ENCODE results near the gene CFAP46. TPM values are rescaled to one million over a fixed set of nuclear protein-coding genes. Genes with fewer than 3 reads are reported as not detected.

Gene CFAP46
- polyA plus RNA-seq, 3 donors: 0.07 TPM; not detected in 2

DNA sequence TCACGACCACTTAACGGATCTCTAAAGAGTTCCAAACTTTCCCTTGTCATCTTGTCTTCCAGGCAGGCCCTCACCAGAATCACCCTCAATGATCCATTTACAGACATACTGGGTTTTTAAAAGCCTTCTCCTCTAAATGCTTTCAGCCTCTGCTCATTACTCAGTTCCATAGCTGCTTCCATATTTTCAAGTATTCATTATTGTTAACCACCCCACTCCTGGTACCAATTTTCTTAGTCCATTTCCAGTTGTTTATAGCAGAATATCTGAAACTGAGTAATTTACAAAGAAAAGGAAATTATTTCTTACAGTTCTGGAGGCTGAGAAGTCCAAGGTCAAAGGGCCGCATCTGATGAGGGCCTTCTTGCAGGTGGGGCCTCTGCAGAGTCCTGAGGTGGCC lies 100.0 kb downstream of the CFAP46 start:
- Mint-ChIP-seq H3K27me3 (ENCODE audit: low read depth in 3 of 3) (peaks cover 2 to 7% (median 5%) of the 10 kb centered on the region in 3 donors), H3K4me1 (no peaks in the 10 kb centered on the region), H3K9me3 (peaks cover 14 to 23% (median 19%) of the 10 kb centered on the region in 7 donors), H3K36me3 (no peaks in the 10 kb centered on the region), H3K27ac (no peak overlapping the region), H3K4me3 (no peak overlapping the region)
- Histone ChIP-seq H3K27me3 (ENCODE audit: control insufficient read depth in 2 of 2, insufficient read depth in 2 of 2, low read length in 2 of 2) (no peaks in the 10 kb centered on the region), H3K4me2 (replicated peaks; ENCODE audit: extremely low read depth, low read length, poor library complexity, severe bottlenecking) (no peak overlapping the region), H3K9ac (ENCODE audit: insufficient read depth, low read length, poor library complexity, severe bottlenecking) (no peak overlapping the region), H3K27ac (ENCODE audit: low read depth in 1 of 2, low read length in 2 of 2) (no peak overlapping the region), H3K79me2 (ENCODE audit: insufficient read depth, low read length) (no peaks in the 10 kb centered on the region), H4K20me1 (ENCODE audit: insufficient read depth, low read length) (no peaks in the 10 kb centered on the region), H3K4me1 (ENCODE audit: control insufficient read depth in 1 of 2, insufficient read depth in 2 of 2, low read length in 2 of 2) (no peaks in the 10 kb centered on the region), H2AFZ (ENCODE audit: insufficient read depth, low read depth, low read length, poor library complexity, severe bottlenecking) (no peak overlapping the region), H3K9me3 (replicated peaks in 1 of 2; ENCODE audit: control insufficient read depth in 1 of 2, insufficient read depth in 1 of 2, low read length in 2 of 2) (peaks cover 14 to 26% of the 10 kb centered on the region in 2 donors), H3K4me3 (replicated peaks in 1 of 3; ENCODE audit: low read depth in 2 of 3, low read length in 3 of 3) (no peak overlapping the region), H3K36me3 (replicated peaks in 1 of 2; ENCODE audit: control insufficient read depth in 1 of 2, insufficient read depth in 2 of 2, low read length in 2 of 2) (no peaks in the 10 kb centered on the region)
- intact Hi-C loops (cut with micrococcal nuclease): no loop called here
- WGBS (ENCODE audit: insufficient coverage): 84% methylated on average over 2 of the region's 3 CpGs
- no peak for DNase-seq
- TF ChIP-seq, protein P1, sequence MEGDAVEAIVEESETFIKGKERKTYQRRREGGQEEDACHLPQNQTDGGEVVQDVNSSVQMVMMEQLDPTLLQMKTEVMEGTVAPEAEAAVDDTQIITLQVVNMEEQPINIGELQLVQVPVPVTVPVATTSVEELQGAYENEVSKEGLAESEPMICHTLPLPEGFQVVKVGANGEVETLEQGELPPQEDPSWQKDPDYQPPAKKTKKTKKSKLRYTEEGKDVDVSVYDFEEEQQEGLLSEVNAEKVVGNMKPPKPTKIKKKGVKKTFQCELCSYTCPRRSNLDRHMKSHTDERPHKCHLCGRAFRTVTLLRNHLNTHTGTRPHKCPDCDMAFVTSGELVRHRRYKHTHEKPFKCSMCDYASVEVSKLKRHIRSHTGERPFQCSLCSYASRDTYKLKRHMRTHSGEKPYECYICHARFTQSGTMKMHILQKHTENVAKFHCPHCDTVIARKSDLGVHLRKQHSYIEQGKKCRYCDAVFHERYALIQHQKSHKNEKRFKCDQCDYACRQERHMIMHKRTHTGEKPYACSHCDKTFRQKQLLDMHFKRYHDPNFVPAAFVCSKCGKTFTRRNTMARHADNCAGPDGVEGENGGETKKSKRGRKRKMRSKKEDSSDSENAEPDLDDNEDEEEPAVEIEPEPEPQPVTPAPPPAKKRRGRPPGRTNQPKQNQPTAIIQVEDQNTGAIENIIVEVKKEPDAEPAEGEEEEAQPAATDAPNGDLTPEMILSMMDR (IDR thresholded peaks at IDR 0.05): no peak

DNA sequence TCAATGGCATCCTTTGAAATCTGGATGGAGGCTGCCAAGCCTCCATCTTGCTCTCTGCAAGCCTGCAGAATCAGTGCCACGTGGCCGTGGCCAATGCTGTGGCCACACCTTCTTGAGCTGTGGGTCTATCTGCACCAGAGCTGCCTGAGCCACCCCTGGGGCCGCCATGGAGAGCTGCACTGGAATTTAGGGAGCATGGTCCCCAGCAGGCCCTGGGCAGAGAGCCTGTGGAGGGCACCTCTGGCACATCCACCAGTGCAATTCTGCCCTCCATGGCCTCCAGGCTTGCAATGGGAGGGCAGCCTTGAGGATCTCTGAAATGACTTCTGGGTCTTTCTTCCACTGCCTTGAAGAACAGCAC lies 100.8 kb downstream of the CFAP46 start:
- H4K20me1 ChIP-seq (ENCODE audit: insufficient read depth, low read length): no peaks in the 10 kb centered on the region
- H3K27ac Mint-ChIP-seq: no peak overlapping the region
- H3K27ac ChIP-seq (ENCODE audit: low read depth in 1 of 2, low read length in 2 of 2): no peak overlapping the region
- H3K4me2 ChIP-seq (replicated peaks; ENCODE audit: extremely low read depth, low read length, poor library complexity, severe bottlenecking): no peak overlapping the region
- TF ChIP-seq, protein P1 (IDR thresholded peaks at IDR 0.05): no peak
- no peak for DNase-seq
- no peaks in the 10 kb centered on the region for H3K4me1 Mint-ChIP-seq
- H3K4me3 ChIP-seq (replicated peaks in 1 of 3; ENCODE audit: low read depth in 2 of 3, low read length in 3 of 3): no peak overlapping the region
- peaks cover 14 to 27% of the 10 kb centered on the region in 2 donors for H3K9me3 ChIP-seq (replicated peaks in 1 of 2; ENCODE audit: control insufficient read depth in 1 of 2, insufficient read depth in 1 of 2, low read length in 2 of 2)
- no peaks in the 10 kb centered on the region for H3K36me3 ChIP-seq (replicated peaks in 1 of 2; ENCODE audit: control insufficient read depth in 1 of 2, insufficient read depth in 2 of 2, low read length in 2 of 2)
- no peaks in the 10 kb centered on the region for H3K27me3 ChIP-seq (ENCODE audit: control insufficient read depth in 2 of 2, insufficient read depth in 2 of 2, low read length in 2 of 2)
- H3K79me2 ChIP-seq (ENCODE audit: insufficient read depth, low read length): no peaks in the 10 kb centered on the region
- H3K4me1 ChIP-seq (ENCODE audit: control insufficient read depth in 1 of 2, insufficient read depth in 2 of 2, low read length in 2 of 2): no peaks in the 10 kb centered on the region
- no peak overlapping the region for H3K9ac ChIP-seq (ENCODE audit: insufficient read depth, low read length, poor library complexity, severe bottlenecking)
- H3K36me3 Mint-ChIP-seq: no peaks in the 10 kb centered on the region
- WGBS (ENCODE audit: insufficient coverage): 88% methylated on average over 3 of the region's 3 CpGs
- H3K4me3 Mint-ChIP-seq: no peak overlapping the region
- intact Hi-C loops (cut with micrococcal nuclease): no loop called here
- peaks cover 14 to 24% (median 19%) of the 10 kb centered on the region in 7 donors for H3K9me3 Mint-ChIP-seq
- no peak overlapping the region for H2AFZ ChIP-seq (ENCODE audit: insufficient read depth, low read depth, low read length, poor library complexity, severe bottlenecking)
- peaks cover 1 to 7% (median 2%) of the 10 kb centered on the region in 3 donors for H3K27me3 Mint-ChIP-seq (ENCODE audit: low read depth in 3 of 3)

Data from CD14-positive monocyte (primary cell).